AG04449 (cell line): ENCODE measurements around the gene OR6C75.

Source experiments
- CTCF ChIA-PET: fragments of 350-600 bp; formaldehyde crosslinking; extraction: SDS; loops from one replicate; lab custom pipeline; 2021; ENCODE audit warnings: antibody characterized with exemption; lab: Yijun Ruan, JAX
- POLR2A ChIA-PET: fragments of 400-600, 350-600 bp; formaldehyde crosslinking; extraction: SDS; loops from one replicate; lab custom pipeline; 2020; ENCODE audit warnings: antibody characterized with exemption, inconsistent platforms; lab: Yijun Ruan, JAX
- DNase-seq: peaks from one replicate; pipeline ENCODE4 v3.0.0-alpha.2; 2010; ENCODE audit warnings: low read depth, low spot score
- H3K4me3 ChIP-seq: 2 replicates; pipeline ENCODE4 v1.5.1; 2011; ENCODE audit warnings: low read depth, mild to moderate bottlenecking, control low read depth, low read length
- TF ChIP-seq, protein P1 (sequence below): IDR thresholded peaks from one replicate; pipeline ENCODE4 v1.5.1; 2011; ENCODE audit warnings: mild to moderate bottlenecking, moderate library complexity, low read length, control low read depth, inconsistent platforms; ENCODE audit not compliant: insufficient read depth; ENCODE audit errors: missing control alignments

The OR6C75 gene

DNA sequence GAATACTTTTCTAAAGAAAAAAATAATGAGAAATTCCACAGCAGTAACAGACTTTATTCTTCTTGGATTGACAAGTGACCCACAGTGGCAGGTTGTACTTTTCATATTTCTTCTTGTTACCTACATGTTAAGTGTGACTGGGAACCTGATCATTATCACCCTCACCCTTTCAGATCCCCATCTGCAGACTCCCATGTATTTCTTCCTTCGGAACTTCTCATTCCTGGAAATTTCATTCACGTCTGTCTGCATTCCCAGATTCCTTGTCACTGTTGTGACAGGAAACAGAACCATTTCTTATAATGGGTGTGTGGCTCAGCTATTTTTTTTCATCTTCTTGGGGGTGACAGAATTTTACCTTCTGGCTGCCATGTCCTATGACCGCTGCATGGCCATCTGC lies 2.3 kb downstream of the OR6C75 start:
- H3K4me3 ChIP-seq: no peak overlapping the region
- DNase-seq: no peak
- TF ChIP-seq, protein P1, sequence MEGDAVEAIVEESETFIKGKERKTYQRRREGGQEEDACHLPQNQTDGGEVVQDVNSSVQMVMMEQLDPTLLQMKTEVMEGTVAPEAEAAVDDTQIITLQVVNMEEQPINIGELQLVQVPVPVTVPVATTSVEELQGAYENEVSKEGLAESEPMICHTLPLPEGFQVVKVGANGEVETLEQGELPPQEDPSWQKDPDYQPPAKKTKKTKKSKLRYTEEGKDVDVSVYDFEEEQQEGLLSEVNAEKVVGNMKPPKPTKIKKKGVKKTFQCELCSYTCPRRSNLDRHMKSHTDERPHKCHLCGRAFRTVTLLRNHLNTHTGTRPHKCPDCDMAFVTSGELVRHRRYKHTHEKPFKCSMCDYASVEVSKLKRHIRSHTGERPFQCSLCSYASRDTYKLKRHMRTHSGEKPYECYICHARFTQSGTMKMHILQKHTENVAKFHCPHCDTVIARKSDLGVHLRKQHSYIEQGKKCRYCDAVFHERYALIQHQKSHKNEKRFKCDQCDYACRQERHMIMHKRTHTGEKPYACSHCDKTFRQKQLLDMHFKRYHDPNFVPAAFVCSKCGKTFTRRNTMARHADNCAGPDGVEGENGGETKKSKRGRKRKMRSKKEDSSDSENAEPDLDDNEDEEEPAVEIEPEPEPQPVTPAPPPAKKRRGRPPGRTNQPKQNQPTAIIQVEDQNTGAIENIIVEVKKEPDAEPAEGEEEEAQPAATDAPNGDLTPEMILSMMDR: no peak
- POLR2A ChIA-PET: no interaction called here
- CTCF ChIA-PET: no interaction called here

- ChIA-PET POLR2A (no interaction called here), CTCF (no interaction called here)
- TF ChIP-seq, protein P1: no peak
- no peak overlapping the region for H3K4me3 ChIP-seq
- DNase-seq: no peak
Measured at GRCh38 chr12:55372521-55372920, 9.7 kb downstream of the OR6C75 start.

GRCh38 chr12:55385891-55386290 lies 23.1 kb downstream of the OR6C75 start:
- POLR2A ChIA-PET: no interaction called here
- no peak overlapping the region for H3K4me3 ChIP-seq
- DNase-seq: no peak
- TF ChIP-seq, protein P1: no peak
- CTCF ChIA-PET: no interaction called here

DNA sequence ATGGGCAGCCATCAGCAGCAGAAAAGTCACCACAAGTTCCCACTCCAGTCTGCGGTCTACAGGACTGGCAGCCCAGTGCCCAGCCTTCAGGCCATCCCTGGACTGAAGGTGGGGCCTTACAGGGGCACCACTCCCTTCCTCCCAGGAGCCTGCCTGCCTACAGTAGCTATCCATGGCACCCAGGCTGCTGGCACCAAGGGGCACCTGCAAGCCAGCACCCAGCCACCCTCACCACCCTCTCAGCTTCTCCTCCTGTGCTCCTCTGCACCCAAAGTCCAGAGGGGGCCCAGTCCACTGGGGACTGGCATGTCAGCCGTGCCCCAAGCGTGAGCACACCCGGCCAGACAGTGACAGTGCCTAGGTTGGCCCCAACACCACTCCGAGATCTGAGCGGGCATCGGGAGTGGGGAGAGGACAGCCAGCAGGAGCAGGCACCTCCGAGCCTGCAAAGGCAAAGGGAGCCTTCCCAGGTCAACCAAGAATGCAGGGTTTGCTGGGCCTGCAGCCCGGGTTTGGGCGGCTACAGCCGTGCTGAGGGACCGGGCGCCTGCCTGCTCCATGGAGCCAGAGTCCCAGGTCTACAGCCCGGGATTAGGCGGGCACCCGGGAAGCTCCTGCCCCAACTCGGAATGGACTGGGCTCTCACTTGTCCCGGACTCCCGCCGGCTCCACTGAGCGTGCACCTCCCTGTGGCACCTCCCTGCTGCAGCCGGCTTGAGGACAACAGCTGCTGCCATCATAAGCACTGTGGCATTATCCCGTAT lies 29.4 kb downstream of the OR6C75 start:
- no peak overlapping the region for H3K4me3 ChIP-seq
- POLR2A ChIA-PET: no interaction called here
- CTCF ChIA-PET: no interaction called here
- TF ChIP-seq, protein P1: no peak
- DNase-seq: no peak

DNA sequence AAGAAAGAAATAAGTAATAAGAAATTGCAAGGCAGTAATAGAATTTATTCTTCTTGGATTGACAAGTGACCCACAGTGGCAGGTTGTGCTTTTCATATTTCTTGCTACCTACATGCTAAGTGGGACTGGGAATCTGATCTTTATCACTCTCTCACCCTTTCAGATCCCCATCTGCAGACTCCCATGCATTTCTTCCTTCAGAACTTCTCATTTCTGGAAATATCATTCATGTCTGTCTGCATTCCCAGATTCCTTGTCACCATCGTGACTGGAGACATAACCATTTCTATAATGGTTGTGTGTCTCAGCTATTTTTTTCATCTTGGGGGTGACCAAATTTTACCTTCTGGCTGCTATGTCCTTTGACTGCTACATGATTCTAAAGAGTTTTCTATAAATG lies 33.6 kb downstream of the OR6C75 start:
- no peak for DNase-seq
- ChIA-PET POLR2A (no interaction called here), CTCF (no interaction called here)

DNA sequence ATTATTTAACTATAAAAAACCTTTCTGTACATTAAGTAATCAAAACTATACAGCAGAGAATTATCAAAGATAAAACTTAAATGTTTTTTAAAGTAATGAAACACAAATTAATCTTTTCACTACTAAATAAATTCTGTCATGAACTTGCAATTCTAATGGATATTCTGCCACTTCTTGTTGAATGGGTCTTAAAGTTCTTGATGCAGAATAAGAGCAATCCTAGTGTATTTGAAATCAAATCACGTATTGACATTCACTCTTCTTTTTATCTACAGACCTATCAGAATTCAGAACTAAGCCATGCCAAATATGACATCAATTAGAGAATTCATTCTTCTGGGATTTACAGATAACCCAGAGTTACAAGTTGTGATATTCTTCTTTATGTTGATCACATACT lies 37.5 kb downstream of the OR6C75 start, which contains the start of gene OR6C65:
TSS of gene OR6C65 (plus strand) at position 301 of the 400 bp plus-strand sequence. CDS start at position 301, 0 bp downstream.
- H3K4me3 ChIP-seq: no peak within 1 kb of the TSS
- ChIA-PET CTCF (no interaction called here), POLR2A (no interaction called here)
- TF ChIP-seq, protein P1: no peak
- DNase-seq: no peak

More for the DNA sequence above, 33.6 kb downstream of the OR6C75 start:
- TF ChIP-seq, protein P1: no peak
- no peak overlapping the region for H3K4me3 ChIP-seq
